ENCODE data around the gene KLF3. TPM values are rescaled to one million over a fixed set of nuclear protein-coding genes. Genes with fewer than 3 reads are reported as not detected.

The KLF3 gene
- total RNA-seq, 1 donor, result 25.3 TPM

DNA sequence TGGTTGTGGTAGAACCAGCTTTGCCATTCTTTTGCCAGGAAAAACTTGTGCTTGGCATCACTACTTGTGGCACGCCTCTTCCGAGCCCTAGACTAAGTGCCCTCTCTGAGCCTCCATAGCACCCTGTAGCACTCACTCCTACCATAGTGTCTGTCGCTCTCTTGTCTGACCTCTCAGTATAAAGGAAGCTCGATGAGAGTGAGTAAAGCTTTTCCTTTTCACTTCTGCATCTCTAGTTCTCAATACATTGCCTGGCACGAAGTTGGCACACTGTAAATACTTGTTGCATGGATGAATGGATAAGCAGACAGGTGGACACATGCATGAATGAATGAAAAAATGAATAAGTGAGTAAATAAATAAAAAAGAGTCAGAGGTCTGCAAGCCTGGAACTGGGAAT is 70.4 kb downstream of the KLF3 start:
- no peak for TF ChIP-seq CTCF (IDR thresholded peaks at IDR 0.05; ENCODE audit: extremely low read depth, low read depth, low read length)
- H3K4me2 ChIP-seq (ENCODE audit: insufficient read depth, low read length), result no peak overlapping the region
- no peak overlapping the region for H2AFZ ChIP-seq (ENCODE audit: low read length)
- no peaks in the 10 kb centered on the region for H4K20me1 ChIP-seq (ENCODE audit: insufficient read depth, low read length)
- H3K4me1 ChIP-seq (ENCODE audit: insufficient read depth, low read length), result peaks cover 7% of the 10 kb centered on the region
- no peaks in the 10 kb centered on the region for H3K79me2 ChIP-seq (ENCODE audit: insufficient read depth, low read length)
- H3K27ac ChIP-seq (ENCODE audit: low read depth, low read length), result no peak overlapping the region
- no peak for DNase-seq (ENCODE audit: insufficient read length, low spot score, missing footprints)
- H3K36me3 ChIP-seq (ENCODE audit: insufficient read depth, low read length), result no peaks in the 10 kb centered on the region
- no peaks in the 10 kb centered on the region for H3K27me3 ChIP-seq (ENCODE audit: insufficient read depth, low read length)
- H3K9me3 ChIP-seq (ENCODE audit: low read depth, low read length), result no peaks in the 10 kb centered on the region
- no peak overlapping the region for H3K4me3 ChIP-seq (ENCODE audit: insufficient read depth, low read length)

DNA sequence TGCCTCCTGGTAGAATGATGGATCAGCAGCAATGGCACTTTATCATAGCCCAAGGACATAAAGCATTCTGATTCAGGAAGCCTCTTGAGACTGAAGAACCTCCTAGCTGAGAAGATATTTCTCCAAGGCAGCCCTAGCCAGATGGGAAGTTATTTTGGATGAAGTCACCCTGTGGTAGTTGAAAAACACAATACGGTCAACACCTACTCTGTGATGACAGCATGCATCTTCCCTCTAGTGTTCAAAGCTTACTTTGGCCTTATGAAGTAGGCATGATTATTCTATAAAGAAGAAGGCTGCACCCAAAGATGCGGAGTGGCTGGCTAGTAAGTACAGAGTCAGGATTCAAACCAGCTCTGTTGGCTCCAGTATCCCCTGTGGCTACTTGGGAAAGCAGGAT is 70.9 kb downstream of the KLF3 start:
- no peak overlapping the region for H3K4me3 ChIP-seq (ENCODE audit: insufficient read depth, low read length)
- H3K36me3 ChIP-seq (ENCODE audit: insufficient read depth, low read length), result no peaks in the 10 kb centered on the region
- no peaks in the 10 kb centered on the region for H3K27me3 ChIP-seq (ENCODE audit: insufficient read depth, low read length)
- no peak overlapping the region for H3K27ac ChIP-seq (ENCODE audit: low read depth, low read length)
- H3K4me1 ChIP-seq (ENCODE audit: insufficient read depth, low read length), result peaks cover 7% of the 10 kb centered on the region
- no peaks in the 10 kb centered on the region for H3K9me3 ChIP-seq (ENCODE audit: low read depth, low read length)
- H4K20me1 ChIP-seq (ENCODE audit: insufficient read depth, low read length), result no peaks in the 10 kb centered on the region
- no peaks in the 10 kb centered on the region for H3K79me2 ChIP-seq (ENCODE audit: insufficient read depth, low read length)
- DNase-seq (ENCODE audit: insufficient read length, low spot score, missing footprints), result no peak
- no peak for TF ChIP-seq CTCF (IDR thresholded peaks at IDR 0.05; ENCODE audit: extremely low read depth, low read depth, low read length)
- no peak overlapping the region for H2AFZ ChIP-seq (ENCODE audit: low read length)
- no peak overlapping the region for H3K4me2 ChIP-seq (ENCODE audit: insufficient read depth, low read length)

GRCh38 chr4:38735870-38736269 is 71.9 kb downstream of the KLF3 start:
- no peaks in the 10 kb centered on the region for H3K36me3 ChIP-seq (ENCODE audit: insufficient read depth, low read length)
- no peak overlapping the region for H3K27ac ChIP-seq (ENCODE audit: low read depth, low read length)
- no peaks in the 10 kb centered on the region for H3K79me2 ChIP-seq (ENCODE audit: insufficient read depth, low read length)
- H2AFZ ChIP-seq (ENCODE audit: low read length), result no peak overlapping the region
- TF ChIP-seq CTCF (IDR thresholded peaks at IDR 0.05; ENCODE audit: extremely low read depth, low read depth, low read length), result no peak
- H3K4me1 ChIP-seq (ENCODE audit: insufficient read depth, low read length), result peaks cover 2% of the 10 kb centered on the region
- no peaks in the 10 kb centered on the region for H4K20me1 ChIP-seq (ENCODE audit: insufficient read depth, low read length)
- no peaks in the 10 kb centered on the region for H3K9me3 ChIP-seq (ENCODE audit: low read depth, low read length)
- DNase-seq (ENCODE audit: insufficient read length, low spot score, missing footprints), result no peak
- no peaks in the 10 kb centered on the region for H3K27me3 ChIP-seq (ENCODE audit: insufficient read depth, low read length)
- no peak overlapping the region for H3K4me3 ChIP-seq (ENCODE audit: insufficient read depth, low read length)
- no peak overlapping the region for H3K4me2 ChIP-seq (ENCODE audit: insufficient read depth, low read length)

GRCh38 chr4:38738940-38739803 is 75.2 kb downstream of the KLF3 start:
- Histone ChIP-seq H3K4me3 (ENCODE audit: insufficient read depth, low read length) (no peak overlapping the region), H3K4me1 (ENCODE audit: insufficient read depth, low read length) (no peaks in the 10 kb centered on the region), H3K27me3 (ENCODE audit: insufficient read depth, low read length) (no peaks in the 10 kb centered on the region), H3K36me3 (ENCODE audit: insufficient read depth, low read length) (no peaks in the 10 kb centered on the region), H4K20me1 (ENCODE audit: insufficient read depth, low read length) (no peaks in the 10 kb centered on the region), H3K79me2 (ENCODE audit: insufficient read depth, low read length) (no peaks in the 10 kb centered on the region), H3K9me3 (ENCODE audit: low read depth, low read length) (no peaks in the 10 kb centered on the region), H3K27ac (ENCODE audit: low read depth, low read length) (no peak overlapping the region), H2AFZ (ENCODE audit: low read length) (no peak overlapping the region), H3K4me2 (ENCODE audit: insufficient read depth, low read length) (no peak overlapping the region)
- TF ChIP-seq CTCF (IDR thresholded peaks at IDR 0.05; ENCODE audit: extremely low read depth, low read depth, low read length), result no peak
- no peak for DNase-seq (ENCODE audit: insufficient read length, low spot score, missing footprints)

Data from osteoblast (primary cell).